GM21825 (cell line): ENCODE data around the gene SYT6.

ENCODE experiments used
- ATAC-seq: cut with Tn5 transposase; IDR thresholded peaks from one replicate; pipeline ENCODE4 v1.9.1; 2021; ENCODE audit warnings: mild to moderate bottlenecking, moderate library complexity; ENCODE audit not compliant: unreplicated experiment

SYT6 gene

GRCh38 chr1:114122941-114123618, 30.6 kb downstream of the SYT6 start:
- ATAC-seq: no peak

DNA sequence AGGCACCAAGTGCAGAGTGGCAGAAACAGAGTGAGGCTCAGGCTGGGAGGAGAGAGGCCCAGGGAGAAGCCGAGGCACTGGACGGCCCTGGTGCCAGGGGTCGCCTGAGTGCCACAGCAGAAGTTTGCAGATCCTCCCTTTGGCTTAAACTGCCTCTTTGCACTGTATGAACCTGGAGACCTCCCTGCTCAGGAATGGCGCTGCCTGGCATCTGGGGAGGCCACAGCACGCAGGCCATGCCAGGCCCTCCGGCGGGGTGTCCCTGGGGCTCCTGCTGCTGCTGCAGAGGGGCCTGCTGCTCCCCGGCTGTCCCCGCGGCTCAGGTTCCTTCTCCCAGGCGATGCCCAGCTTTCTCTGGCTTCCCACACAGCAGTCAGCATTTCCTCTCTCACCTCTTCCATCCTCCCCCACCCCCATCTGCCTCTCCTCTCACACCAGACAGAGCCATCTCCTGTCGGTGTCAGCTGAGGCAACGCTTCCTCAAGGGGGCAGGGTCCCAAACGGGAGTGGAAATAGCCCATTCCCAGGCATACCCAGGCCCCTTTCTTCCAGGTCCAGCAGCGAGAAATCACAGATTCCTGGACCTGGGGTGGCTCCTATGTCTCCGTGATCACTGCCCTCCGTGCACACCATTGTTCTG, 35.2 kb downstream of the SYT6 start:
- no peak for ATAC-seq

- no peak for ATAC-seq
Measured at GRCh38 chr1:114117654-114118053, 36.0 kb downstream of the SYT6 start.

- no peak for ATAC-seq
Measured at GRCh38 chr1:114116086-114116485, 37.6 kb downstream of the SYT6 start.

GRCh38 chr1:114114185-114115094, 39.2 kb downstream of the SYT6 start:
- no peak for ATAC-seq

DNA sequence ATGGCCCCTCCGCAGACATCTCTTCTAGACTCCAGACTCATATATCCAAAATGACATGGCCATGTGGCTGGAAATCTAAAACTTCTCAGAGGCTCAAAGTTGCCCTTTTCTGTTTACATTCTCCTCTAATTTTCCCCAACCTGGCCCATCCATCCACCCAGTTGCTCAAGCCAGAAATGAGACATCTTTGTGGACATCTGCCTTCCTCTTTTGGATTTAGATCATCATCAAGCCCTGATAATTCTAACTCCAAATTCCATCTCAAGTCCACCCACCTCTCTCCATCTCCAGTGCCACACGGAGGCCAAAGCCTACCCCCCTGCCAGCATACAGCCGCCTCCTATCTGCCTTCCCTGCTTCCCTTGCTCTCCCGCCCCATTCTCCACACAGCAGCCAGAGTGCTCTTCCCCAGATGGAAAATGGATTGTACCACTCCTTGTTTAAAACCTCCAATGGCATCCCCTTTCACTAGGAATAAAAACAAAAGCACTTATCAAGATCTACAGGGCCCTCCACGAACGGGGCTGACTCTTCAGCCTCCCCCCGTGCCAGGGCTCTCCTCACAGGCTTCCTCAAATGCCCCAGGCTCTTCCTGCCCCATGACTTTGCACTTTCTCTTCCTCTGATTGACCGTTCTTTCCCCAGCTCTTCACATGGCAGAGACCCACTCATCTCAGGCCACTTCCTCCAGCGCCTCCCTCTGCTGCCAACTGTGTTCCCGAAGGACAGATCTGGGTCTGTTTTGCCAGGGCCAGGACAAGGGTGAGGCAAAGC, 40.1 kb downstream of the SYT6 start:
- ATAC-seq: no peak

GRCh38 chr1:114112775-114113174, 40.9 kb downstream of the SYT6 start:
- no peak for ATAC-seq

DNA sequence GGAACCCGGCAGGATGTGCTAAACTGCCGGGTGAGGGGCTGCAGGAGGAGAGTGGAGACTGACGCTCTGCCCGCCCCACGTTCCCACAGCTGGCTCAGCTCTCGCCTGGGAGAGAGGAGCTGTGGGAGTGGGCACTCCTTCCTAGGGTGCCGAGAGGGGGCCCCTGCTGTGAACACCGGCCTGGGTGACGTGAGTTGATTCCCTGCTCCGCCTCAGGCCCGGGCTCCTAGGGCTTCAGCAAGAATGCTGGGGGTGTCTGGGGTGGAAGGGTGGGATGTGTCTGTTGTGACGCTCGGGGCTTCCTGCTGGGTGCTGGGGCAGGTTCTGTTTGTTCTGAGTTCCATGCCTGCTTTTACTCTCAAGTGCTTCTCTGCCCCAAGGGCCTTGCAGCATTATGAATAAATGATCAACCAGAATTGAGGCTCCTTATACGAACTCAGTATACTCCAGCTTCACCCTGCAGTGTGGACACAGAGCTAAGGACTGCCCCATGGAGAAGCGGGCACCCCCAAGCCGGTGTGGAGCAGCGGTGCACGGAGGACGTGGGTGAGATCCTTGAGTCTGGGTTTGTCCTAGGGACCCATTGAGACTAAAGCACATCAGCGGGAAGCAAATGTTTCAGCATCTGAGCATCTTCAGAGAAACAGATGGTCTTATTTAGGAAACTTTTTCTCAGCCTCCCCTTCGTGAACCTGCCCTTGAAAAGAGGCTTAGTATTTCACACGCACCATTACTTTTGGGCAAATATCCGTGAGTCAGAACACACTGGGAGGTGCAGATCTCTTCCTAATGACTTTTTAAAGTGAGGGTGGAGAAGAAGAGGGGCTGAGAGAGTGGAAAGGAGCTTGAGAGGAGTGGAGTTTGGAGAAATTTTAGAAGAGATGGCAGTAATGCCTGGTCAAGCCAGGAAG, 41.7 kb downstream of the SYT6 start:
- ATAC-seq: no peak

DNA sequence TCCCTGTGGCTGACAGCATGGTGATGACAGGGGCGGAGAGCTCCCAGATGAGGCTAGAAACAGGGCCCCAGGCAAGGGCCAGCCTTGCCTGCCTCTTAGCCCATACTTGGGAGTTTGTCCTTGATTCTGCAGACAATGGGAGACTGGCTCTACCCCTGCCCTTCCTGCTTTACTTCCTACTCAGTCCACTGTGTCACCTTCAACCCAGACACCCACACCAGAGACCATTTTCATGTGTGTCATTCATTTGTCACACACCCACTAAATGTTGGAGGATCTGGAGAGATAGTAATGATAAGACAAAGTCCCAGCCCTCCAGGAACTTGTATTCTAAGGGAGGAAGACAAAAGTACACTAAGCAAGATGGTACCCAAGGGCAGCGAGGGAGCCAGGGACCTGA, 43.7 kb downstream of the SYT6 start:
- ATAC-seq: no peak

DNA sequence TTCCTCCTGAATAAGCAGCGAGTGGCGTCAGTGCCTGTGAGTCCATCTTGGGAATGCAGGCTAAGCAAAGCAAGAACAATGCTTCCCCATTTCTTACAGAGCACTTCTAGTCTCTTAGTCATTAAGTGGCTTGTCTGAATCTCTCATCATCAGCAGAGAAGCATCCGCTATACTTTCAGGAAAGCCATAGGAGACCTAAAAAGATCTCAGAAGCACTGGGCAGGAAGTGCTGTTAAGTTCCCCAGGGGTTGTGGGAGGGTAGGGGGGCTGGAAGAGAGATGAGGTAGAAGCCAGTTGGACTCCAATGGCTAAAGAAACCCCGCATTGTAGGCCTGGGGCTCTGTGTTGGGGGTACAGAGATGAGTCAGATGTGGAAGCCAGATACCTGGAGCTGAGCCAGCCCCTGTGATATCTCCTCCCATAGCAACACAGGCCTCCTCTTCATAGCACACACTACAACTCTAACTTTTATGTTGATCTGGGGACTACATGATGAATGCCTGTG, 44.9 kb downstream of the SYT6 start:
- ATAC-seq: peak; percentile 64

- ATAC-seq: no peak
Measured at GRCh38 chr1:114107474-114108435, 45.9 kb downstream of the SYT6 start.

DNA sequence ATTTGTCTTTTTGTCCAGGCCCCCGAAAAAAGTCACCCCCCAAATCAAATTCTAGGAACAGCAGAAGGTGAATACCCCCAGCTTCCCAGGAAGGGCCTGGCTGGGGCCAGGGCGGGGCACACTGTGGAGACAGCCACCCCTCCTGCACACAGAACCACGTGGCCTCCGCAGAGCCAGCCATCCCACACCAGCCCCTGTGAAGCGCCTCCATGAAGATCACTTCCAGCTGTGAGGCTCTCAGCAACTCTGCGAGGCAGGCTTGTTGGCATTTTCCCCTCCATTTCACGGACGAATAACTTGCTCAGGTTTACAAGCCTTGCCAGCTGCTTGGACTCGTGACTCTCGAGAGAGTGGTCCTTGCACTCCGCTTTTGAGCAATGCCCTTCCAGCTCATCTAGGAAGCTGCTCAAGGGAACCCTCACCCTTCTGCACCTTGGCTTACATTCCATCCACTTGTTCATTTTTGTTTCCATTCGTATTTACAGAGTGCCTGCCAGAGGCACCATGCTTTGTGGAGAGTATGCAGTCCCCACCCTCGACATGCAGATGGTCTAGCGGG, 48.2 kb downstream of the SYT6 start:
- no peak for ATAC-seq

GRCh38 chr1:114104949-114105348, 48.7 kb downstream of the SYT6 start:
- no peak for ATAC-seq

- ATAC-seq: no peak
Measured at GRCh38 chr1:114103992-114104391, 49.7 kb downstream of the SYT6 start.

GRCh38 chr1:114102136-114102535, 51.5 kb downstream of the SYT6 start:
- ATAC-seq: no peak

DNA sequence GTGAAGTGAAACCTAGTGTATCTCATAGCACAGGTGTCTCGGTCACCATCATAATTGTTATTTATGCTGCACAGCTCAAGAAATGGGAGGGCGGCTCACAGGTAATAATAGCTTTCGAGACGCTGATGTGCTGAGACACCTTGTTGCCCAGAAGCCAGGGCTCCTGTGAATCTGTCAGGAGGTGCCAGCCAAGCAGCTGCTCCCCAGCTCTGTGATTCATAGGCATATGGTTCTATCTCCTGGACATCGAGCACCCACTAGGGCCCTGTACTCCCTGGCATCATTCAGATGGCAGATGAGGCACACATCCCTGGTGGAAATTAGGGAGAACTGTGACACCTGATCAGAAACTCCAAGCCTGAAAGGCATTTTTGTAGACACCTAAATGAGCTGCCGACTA, 53.5 kb downstream of the SYT6 start:
- ATAC-seq: no peak

DNA sequence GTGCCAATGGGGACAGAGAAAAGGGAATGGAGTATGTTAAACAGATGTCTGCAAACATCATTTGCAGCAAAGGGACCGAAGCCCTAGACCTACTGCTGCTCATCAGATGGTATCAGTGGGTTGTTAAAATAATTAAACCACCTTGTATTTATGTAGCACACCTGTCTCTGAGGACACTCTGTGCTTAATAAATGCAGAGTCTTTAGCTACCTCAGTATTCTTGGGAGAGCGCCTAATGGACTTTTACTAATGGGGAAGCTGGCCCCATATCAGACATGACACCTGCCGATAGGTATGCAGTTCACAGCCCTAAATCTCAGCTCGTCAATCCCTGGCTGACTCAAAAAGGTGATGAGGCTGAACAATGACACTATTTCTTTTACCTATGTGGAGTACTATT, 54.4 kb downstream of the SYT6 start:
- no peak for ATAC-seq

- ATAC-seq: no peak
Measured at GRCh38 chr1:114097109-114097508, 56.6 kb downstream of the SYT6 start.
